SK-N-SH treated with all-trans-retinoic acid at 6 μM for 48 hours (cell line): ENCODE results near the gene CARTPT.

Experiments
- ATAC-seq: fragments of 200-7000 bp; cut with Tn5 transposase; 3 replicates; pipeline ENCODE4 v1.9.1; 2020; ENCODE audit warnings: mild to moderate bottlenecking, moderate library complexity
- CREB5 ChIP-seq: fragments of 250-450 bp; sonication (Bioruptor Pico); IDR thresholded peaks from 2 replicates; pipeline ENCODE4 v1.5.1; 2020; ENCODE audit warnings: low read depth, mild to moderate bottlenecking, moderate library complexity
- GLIS3 ChIP-seq: fragments of 250-450 bp; sonication (Bioruptor Pico); IDR thresholded peaks from 2 replicates; pipeline ENCODE4 v1.5.0; 2020; ENCODE audit warnings: mild to moderate bottlenecking, moderate library complexity
- POU6F1 ChIP-seq: fragments of 250-450 bp; sonication (Bioruptor Pico); IDR thresholded peaks from 2 replicates; pipeline ENCODE4 v1.8.0; 2021; ENCODE audit warnings: low read depth, mild to moderate bottlenecking, moderate library complexity, borderline replicate concordance
- TOX ChIP-seq: fragments of 250-450 bp; sonication (Bioruptor Pico); IDR thresholded peaks from 2 replicates; pipeline ENCODE4 v1.8.0; 2021; ENCODE audit warnings: mild to moderate bottlenecking, moderate library complexity, borderline replicate concordance
- ZC3H10 ChIP-seq: fragments of 250-450 bp; sonication (Bioruptor Pico); IDR thresholded peaks from 2 replicates; pipeline ENCODE4 v1.5.1; 2021; ENCODE audit warnings: mild to moderate bottlenecking, moderate library complexity
- ZNF8 ChIP-seq: fragments of 450-650 bp; formaldehyde crosslinking; IDR thresholded peaks from 2 replicates; pipeline ENCODE4 v1.5.0; 2020; ENCODE audit warnings: mild to moderate bottlenecking, moderate library complexity

The CARTPT gene

GRCh38 chr5:71770381-71770780, 51.3 kb downstream of the CARTPT start:
- no peak for ATAC-seq
- TF ChIP-seq CREB5 (no peak), ZC3H10 (no peak), POU6F1 (CRISPR knock-in tag) (no peak), ZNF8 (CRISPR knock-in tag) (no peak), GLIS3 (CRISPR knock-in tag) (no peak), TOX (CRISPR knock-in tag) (no peak)
